IMR-90 (cell line): Measurements from ENCODE around the gene DGKB. TPM values are rescaled to one million over a fixed set of nuclear protein-coding genes. Genes with fewer than 3 reads are reported as not detected.

Source experiments
- ATAC-seq: fragments of 200-7000 bp; cut with Tn5 transposase; 2 replicates; pipeline ENCODE4 v1.9.1; 2020; ENCODE audit warnings: low read depth, mild to moderate bottlenecking, moderate library complexity
- BruUV-seq: library from RNA; stranded (reverse); fragments of 400-500 nt; replicated peaks from 2 replicates; lab custom pipeline; 2021; lab: Mats Ljungman, UMichigan
- CTCF ChIA-PET: fragments of 300-600 bp; formaldehyde crosslinking; extraction: SDS; loops from one replicate; lab custom pipeline; 2021; ENCODE audit warnings: antibody characterized with exemption; lab: Yijun Ruan, JAX
- POLR2A ChIA-PET: fragments of 300-600 bp; sonication (Branson Sonifier 250); formaldehyde crosslinking; loops from one replicate; lab custom pipeline; 2022; ENCODE audit warnings: antibody characterized with exemption; ENCODE audit not compliant: unreplicated experiment; lab: Charles Lee
- DNase-seq: peaks from one replicate; pipeline ENCODE4 v3.0.0; 2013
- H2AFZ ChIP-seq: replicated peaks from 2 replicates; pipeline ENCODE3; 2013; ENCODE audit warnings: low read length, mild to moderate bottlenecking; ENCODE audit not compliant: poor library complexity
- H2AK5ac ChIP-seq: 2 replicates; pipeline ENCODE4 v1.6.1; 2013; ENCODE audit warnings: low read depth, low read length, inconsistent platforms
- H2AK9ac ChIP-seq: replicated peaks from 2 replicates; pipeline ENCODE3; 2013; ENCODE audit warnings: mild to moderate bottlenecking, low read depth, low read length, moderate library complexity; ENCODE audit not compliant: poor library complexity
- H2BK120ac ChIP-seq: 2 replicates; pipeline ENCODE4 v1.6.1; 2013; ENCODE audit warnings: low read depth, low read length, inconsistent platforms
- H2BK15ac ChIP-seq: 3 replicates; pipeline ENCODE4 v1.6.1; 2013; ENCODE audit warnings: low read depth, low read length, inconsistent platforms
- H2BK20ac ChIP-seq: 2 replicates; pipeline ENCODE4 v1.6.1; 2013; ENCODE audit warnings: low read depth, mild to moderate bottlenecking, inconsistent platforms, low read length, moderate library complexity
- H2BK5ac ChIP-seq: 2 replicates; pipeline ENCODE4 v1.6.1; 2013; ENCODE audit warnings: mild to moderate bottlenecking, low read depth, low read length, inconsistent platforms; ENCODE audit not compliant: poor library complexity, severe bottlenecking
- H3K14ac ChIP-seq: replicated peaks from 2 replicates; pipeline ENCODE4 v1.6.1; 2013; ENCODE audit warnings: low read depth, low read length, inconsistent platforms
- H3K18ac ChIP-seq: 2 replicates; pipeline ENCODE4 v1.6.1; 2013; ENCODE audit warnings: low read depth, low read length, control low read depth
- H3K23ac ChIP-seq: 2 replicates; pipeline ENCODE4 v1.6.1; 2013; ENCODE audit warnings: low read depth, low read length, inconsistent platforms
- H3K27ac ChIP-seq: 2 replicates; pipeline ENCODE4 v1.5.1; 2013; ENCODE audit warnings: mild to moderate bottlenecking, control low read depth, low read length; ENCODE audit not compliant: insufficient read depth
- H3K27me3 ChIP-seq: 2 replicates; pipeline ENCODE4 v1.6.1; 2013; ENCODE audit warnings: low read length; ENCODE audit not compliant: control insufficient read depth, insufficient read depth
- H3K36me3 ChIP-seq: 2 replicates; pipeline ENCODE4 v1.6.1; 2013; ENCODE audit warnings: low read length, mixed read lengths; ENCODE audit not compliant: control insufficient read depth, insufficient read depth
- H3K4ac ChIP-seq: 2 replicates; pipeline ENCODE4 v1.6.1; 2013; ENCODE audit warnings: low read depth, low read length, inconsistent platforms
- H3K4me1 ChIP-seq: 2 replicates; pipeline ENCODE4 v1.6.1; 2013; ENCODE audit warnings: low read length, mixed read lengths; ENCODE audit not compliant: control insufficient read depth, insufficient read depth
- H3K4me2 ChIP-seq: 2 replicates; pipeline ENCODE4 v1.6.1; 2013; ENCODE audit warnings: low read depth, mild to moderate bottlenecking, control low read depth, low read length, moderate library complexity
- H3K4me3 ChIP-seq: 2 replicates; pipeline ENCODE4 v1.5.1; 2013; ENCODE audit warnings: low read depth, mild to moderate bottlenecking, control low read depth, low read length, moderate library complexity; ENCODE audit not compliant: insufficient read depth
- H3K56ac ChIP-seq: 2 replicates; pipeline ENCODE4 v1.6.1; 2013; ENCODE audit warnings: low read length, inconsistent platforms; ENCODE audit not compliant: insufficient read depth; ENCODE audit errors: extremely low read depth
- H3K79me1 ChIP-seq, 2 experiments: 2 replicates each; pipeline ENCODE4 v1.6.1; 2013; ENCODE audit warnings: low read length in 2 of 2, inconsistent platforms in 1 of 2, low read depth in 1 of 2
- H3K9ac ChIP-seq: 2 replicates; pipeline ENCODE4 v1.6.1; 2013; ENCODE audit warnings: low read depth, low read length, control low read depth
- H3K9me1 ChIP-seq: 2 replicates; pipeline ENCODE4 v1.6.1; 2013; ENCODE audit warnings: low read length, inconsistent platforms; ENCODE audit not compliant: insufficient read depth
- H3K9me3 ChIP-seq: 2 replicates; pipeline ENCODE4 v1.6.1; 2013; ENCODE audit warnings: low read length; ENCODE audit not compliant: control insufficient read depth, insufficient read depth
- H4K20me1 ChIP-seq: 2 replicates; pipeline ENCODE4 v1.6.1; 2013; ENCODE audit warnings: low read length, inconsistent platforms; ENCODE audit not compliant: insufficient read depth
- H4K5ac ChIP-seq: 2 replicates; pipeline ENCODE4 v1.6.1; 2013; ENCODE audit warnings: mild to moderate bottlenecking, low read depth, low read length, control low read depth
- H4K8ac ChIP-seq, 2 experiments: 2 replicates each; pipeline ENCODE4 v1.6.1; 2013; ENCODE audit warnings: low read depth in 2 of 2, low read length in 2 of 2, control low read depth in 1 of 2, inconsistent platforms in 1 of 2
- H4K91ac ChIP-seq: 2 replicates; pipeline ENCODE4 v1.6.1; 2013; ENCODE audit warnings: low read depth, low read length, inconsistent platforms; ENCODE audit not compliant: insufficient read depth
- CHD1 ChIP-seq: IDR thresholded peaks from 2 replicates; pipeline ENCODE4 v1.6.1; 2012; ENCODE audit warnings: low read depth, low read length, improper control_type of control experiment
- MAFK ChIP-seq: IDR thresholded peaks from 2 replicates; pipeline ENCODE4 v1.6.1; 2012; ENCODE audit warnings: low read depth, low read length, improper control_type of control experiment
- WGBS, 2 experiments: methylation state at CpG; one replicate each; pipeline versions ENCODE4 v1.1.5 to v1.1.7; 2013; ENCODE audit warnings: missing lambda C conversion rate in 2 of 2; ENCODE audit not compliant: insufficient read length in 1 of 2; ENCODE audit errors: extremely low coverage in 2 of 2; 5-methylcytosine and 5-hydroxymethylcytosine counted together
- dilution Hi-C: fragments of 300-500 bp; cut with HindIII; formaldehyde crosslinking; loops from one replicate; pipeline ENCODE4 v1.14.3; 2018; ENCODE audit warnings: low sequenced_read_pairs; ENCODE audit not compliant: unreplicated experiment
- in situ Hi-C: fragments of 300-500 bp; cut with MboI; formaldehyde crosslinking; loops from 3 replicates; pipeline ENCODE4 v1.14.3; 2019; ENCODE audit warnings: low sequenced_read_pairs, inconsistent platforms, mixed read lengths
- intact Hi-C: fragments of 100-400 bp; cut with micrococcal nuclease; formaldehyde crosslinking; loops from 2 replicates; pipeline ENCODE4 v1.10.0; 2022
- polyA plus RNA-seq, 3 experiments: library from polyadenylated mRNA; depleted of rRNA; stranded (reverse); fragments of >200 nt; gene quantifications; 2 replicates each; pipeline ENCODE4 v1.2.3, GENCODE V29; 2012; ENCODE audit warnings: low replicate concordance in 1 of 3
- total RNA-seq: library from RNA; depleted of rRNA; stranded (reverse); fragments of >200 nt; gene quantifications from 2 replicates; pipeline ENCODE4 v1.2.3, GENCODE V29; 2012
- TF ChIP-seq, protein P1 (sequence below): fragments of 150-350 bp; IDR thresholded peaks from 2 replicates; pipeline ENCODE4 v1.6.1; 2016; ENCODE audit warnings: low read depth, mild to moderate bottlenecking, low read length, moderate library complexity, borderline replicate concordance
- TF ChIP-seq, protein P2 (sequence below): conservative IDR thresholded peaks from 2 replicates; pipeline ENCODE4 v1.5.1; 2012; ENCODE audit warnings: mild to moderate bottlenecking, low read depth, low read length, improper control_type of control experiment

The DGKB gene
- total and polyA plus RNA-seq, 2 of the 4 experiments (the other 2 are of a cell fraction) = not detected

DNA sequence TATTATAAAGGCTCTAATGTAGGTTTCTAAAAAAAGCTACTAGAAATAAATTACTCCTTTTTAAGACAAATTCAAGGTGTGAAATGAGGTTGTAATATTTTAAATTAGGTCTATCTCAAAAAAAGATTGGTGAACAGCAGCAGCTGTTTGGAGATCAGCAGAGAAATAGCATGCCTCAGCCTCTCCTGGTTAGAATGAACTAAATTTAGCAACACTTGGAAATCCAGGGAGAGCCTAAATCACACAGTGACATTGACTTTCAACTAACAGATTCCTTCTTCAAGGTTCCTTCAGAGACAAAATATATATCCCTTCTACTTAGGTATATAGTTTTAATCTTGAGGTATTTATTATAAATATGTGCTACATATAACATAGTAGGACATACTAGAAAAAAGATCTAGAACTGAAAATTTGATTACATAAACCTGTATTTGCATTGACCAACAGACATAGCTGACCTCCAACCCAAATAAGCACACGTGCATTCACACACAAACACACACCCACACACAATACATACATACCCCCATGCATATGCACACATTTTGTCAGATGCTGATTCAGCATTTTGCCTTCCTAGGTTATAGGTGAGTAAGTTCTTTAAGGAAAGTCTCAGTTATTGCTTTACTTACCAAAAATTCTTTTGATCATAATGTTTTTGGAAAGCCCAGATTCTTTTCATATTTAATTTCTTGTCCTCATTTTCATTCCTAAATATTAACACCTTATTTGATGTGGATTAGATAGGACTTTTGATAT, 47.3 kb downstream of the DGKB start:
- Histone ChIP-seq H4K8ac (no peak overlapping the region), H4K20me1 (no peaks in the 10 kb centered on the region), H2AFZ (no peak overlapping the region), H4K5ac (no peak overlapping the region), H3K36me3 (no peaks in the 10 kb centered on the region), H3K9me1 (no peaks in the 10 kb centered on the region), H2BK120ac (no peak overlapping the region), H3K4me3 (no peak overlapping the region), H2AK9ac (no peak overlapping the region), H3K27me3 (no peaks in the 10 kb centered on the region), H2AK5ac (no peak overlapping the region), H3K27ac (no peak overlapping the region), H2BK20ac (no peak overlapping the region), H4K91ac (no peak overlapping the region), H3K18ac (no peak overlapping the region), H3K14ac (no peak overlapping the region), H3K23ac (no peak overlapping the region), H3K4me1 (no peaks in the 10 kb centered on the region), H3K4ac (no peak overlapping the region), H3K9me3 (no peaks in the 10 kb centered on the region), H3K9ac (no peak overlapping the region), H3K79me1 (no peaks in the 10 kb centered on the region), H2BK5ac (no peak overlapping the region), H3K56ac (no peak overlapping the region), H3K4me2 (no peak overlapping the region), H2BK15ac (no peak overlapping the region)
- no CpG with 5 or more reads among the region's 1 CpG for WGBS, 2 experiments
- DNase-seq (no peak), ATAC-seq (no peak)
- in situ Hi-C loops (no loop called here), dilution Hi-C loops (no loop called here), intact Hi-C loops (loop anchor here (5.0 kb wide), 1 partner anchor 1502 kb away; no protein-coding TSS in a partner anchor)
- ChIA-PET POLR2A (no interaction called here), CTCF (no interaction called here)
- BruUV-seq = no TSS peak
- TF ChIP-seq, protein P1, sequence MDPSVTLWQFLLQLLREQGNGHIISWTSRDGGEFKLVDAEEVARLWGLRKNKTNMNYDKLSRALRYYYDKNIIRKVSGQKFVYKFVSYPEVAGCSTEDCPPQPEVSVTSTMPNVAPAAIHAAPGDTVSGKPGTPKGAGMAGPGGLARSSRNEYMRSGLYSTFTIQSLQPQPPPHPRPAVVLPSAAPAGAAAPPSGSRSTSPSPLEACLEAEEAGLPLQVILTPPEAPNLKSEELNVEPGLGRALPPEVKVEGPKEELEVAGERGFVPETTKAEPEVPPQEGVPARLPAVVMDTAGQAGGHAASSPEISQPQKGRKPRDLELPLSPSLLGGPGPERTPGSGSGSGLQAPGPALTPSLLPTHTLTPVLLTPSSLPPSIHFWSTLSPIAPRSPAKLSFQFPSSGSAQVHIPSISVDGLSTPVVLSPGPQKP = no peak
- peak; percentile 97 for TF ChIP-seq MAFK
- TF ChIP-seq, protein P2, sequence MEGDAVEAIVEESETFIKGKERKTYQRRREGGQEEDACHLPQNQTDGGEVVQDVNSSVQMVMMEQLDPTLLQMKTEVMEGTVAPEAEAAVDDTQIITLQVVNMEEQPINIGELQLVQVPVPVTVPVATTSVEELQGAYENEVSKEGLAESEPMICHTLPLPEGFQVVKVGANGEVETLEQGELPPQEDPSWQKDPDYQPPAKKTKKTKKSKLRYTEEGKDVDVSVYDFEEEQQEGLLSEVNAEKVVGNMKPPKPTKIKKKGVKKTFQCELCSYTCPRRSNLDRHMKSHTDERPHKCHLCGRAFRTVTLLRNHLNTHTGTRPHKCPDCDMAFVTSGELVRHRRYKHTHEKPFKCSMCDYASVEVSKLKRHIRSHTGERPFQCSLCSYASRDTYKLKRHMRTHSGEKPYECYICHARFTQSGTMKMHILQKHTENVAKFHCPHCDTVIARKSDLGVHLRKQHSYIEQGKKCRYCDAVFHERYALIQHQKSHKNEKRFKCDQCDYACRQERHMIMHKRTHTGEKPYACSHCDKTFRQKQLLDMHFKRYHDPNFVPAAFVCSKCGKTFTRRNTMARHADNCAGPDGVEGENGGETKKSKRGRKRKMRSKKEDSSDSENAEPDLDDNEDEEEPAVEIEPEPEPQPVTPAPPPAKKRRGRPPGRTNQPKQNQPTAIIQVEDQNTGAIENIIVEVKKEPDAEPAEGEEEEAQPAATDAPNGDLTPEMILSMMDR = no peak
- TF ChIP-seq CHD1 = no peak
